ENCODE data around the gene SLC39A3. TPM values are rescaled to one million over a fixed set of nuclear protein-coding genes. Genes with fewer than 3 reads are reported as not detected.

SLC39A3 gene, protein sequence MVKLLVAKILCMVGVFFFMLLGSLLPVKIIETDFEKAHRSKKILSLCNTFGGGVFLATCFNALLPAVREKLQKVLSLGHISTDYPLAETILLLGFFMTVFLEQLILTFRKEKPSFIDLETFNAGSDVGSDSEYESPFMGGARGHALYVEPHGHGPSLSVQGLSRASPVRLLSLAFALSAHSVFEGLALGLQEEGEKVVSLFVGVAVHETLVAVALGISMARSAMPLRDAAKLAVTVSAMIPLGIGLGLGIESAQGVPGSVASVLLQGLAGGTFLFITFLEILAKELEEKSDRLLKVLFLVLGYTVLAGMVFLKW
- 20.4 TPM for total RNA-seq

GRCh38 chr19:2739602-2740313 lies at the start of gene SLC39A3:
Gene SLC39A3 (minus strand): TSS chr19:2740017. CDS start chr19:2737257, 2,760 bp downstream.
- DNase-seq, result peak; percentile 96

GRCh38 chr19:2788237-2788636 lies 48.4 kb upstream of the SLC39A3 start:
- DNase-seq, result no peak

- no peak for DNase-seq
Observed at GRCh38 chr19:2787115-2787514, 47.3 kb upstream of the SLC39A3 start.

DNA sequence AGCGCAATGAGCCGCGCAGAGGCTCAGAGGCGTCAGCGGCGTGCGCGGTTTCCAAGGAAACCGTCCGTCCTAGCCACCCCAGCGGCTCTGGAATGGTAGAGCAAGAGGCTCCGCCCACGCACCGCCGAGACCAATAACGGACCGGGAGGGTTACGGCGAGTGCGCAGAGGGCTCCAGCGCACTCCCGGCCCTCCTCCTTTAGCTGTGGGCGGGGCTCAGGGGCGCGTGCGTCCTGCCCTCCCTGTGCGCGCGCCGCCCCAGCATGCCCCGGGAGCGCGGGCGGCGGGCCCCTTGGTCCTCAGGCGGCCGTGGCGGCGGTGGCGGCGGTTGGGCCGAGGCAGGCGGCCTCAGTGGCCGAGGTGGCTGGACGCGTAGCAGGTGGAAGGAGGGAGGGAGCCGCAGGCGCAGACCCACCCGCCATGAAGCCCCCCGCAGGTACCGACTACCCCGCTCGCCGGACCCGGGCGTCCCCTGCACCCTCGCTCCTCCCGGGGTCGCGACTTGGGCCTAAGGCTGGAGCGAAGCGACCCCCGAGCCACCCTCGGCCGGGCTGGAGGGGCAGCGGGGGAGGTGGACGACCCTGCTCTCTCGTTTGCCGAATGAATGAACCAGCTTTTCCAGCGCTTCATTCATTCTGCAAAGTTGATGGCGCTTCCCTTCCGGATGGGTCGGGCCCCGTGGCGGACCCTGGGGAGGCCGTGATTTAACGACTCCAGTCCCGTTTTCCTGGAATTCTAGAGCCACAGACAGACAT lies 45.6 kb upstream of the SLC39A3 start, which contains the start of gene THOP1:
THOP1 (plus strand) TSS at position 260 of the 754 bp plus-strand sequence; CDS start at position 420, 160 bp downstream.
- peak; percentile 98 for DNase-seq

DNA sequence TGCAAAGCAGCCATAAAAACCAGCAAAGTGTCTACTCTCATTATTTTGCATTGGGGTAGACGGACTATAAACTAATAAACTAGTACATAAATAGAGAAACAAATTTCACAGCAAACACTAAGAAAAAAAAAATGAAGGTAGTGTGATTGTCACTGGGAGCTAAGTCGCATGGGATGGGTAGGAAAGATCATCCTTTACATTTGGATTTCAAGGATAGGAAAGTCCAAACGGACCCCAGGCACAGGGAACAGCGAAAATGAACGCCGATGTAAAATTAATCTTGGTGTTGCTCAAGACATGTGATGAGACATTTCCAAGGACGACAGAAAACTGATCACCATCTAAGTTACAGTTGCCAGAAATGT lies 43.9 kb upstream of the SLC39A3 start:
- no peak for DNase-seq

DNA sequence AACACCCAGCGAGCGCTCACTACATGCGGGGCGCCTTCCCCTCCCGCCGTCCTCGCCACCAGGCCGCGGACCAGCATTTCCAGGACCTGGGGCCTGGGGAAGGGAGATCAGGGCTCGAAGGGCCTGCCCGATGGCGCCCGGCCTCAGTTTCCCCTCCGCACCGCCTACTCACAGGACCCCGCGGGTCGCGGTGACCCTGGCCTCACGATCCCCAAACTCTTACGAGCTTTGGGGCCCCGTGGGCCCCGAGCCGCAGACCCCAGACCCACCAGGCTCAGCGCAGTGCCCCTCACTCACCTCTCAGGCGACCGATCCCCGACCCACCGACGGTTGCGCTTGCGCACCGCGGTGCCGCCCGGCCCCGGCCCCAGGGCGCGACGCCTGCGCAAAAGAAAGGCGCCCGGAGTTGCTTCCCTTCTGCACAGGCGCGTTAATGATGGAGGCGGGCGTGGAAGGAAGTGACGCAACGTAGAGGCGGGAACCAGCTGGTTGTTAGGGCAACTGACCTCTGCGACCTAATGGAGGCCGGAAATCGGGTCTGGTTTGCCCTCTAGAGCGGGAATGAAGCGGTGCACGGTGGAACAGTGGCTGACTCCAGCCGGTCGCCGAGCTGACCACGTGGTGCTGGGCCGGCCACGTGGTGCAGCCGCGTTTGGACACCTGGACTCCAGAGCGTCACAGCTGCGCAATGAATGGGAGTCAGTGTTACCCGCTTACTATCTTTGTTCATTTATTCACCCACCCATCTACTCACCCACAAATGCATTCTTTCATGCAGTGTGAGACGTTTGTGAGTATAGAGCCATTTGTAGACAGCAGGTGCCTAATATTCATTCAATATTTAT lies 43.3 kb upstream of the SLC39A3 start, which contains the start of gene SGTA:
SGTA (minus strand) TSS at position 338 of the 845 bp plus-strand sequence. CDS start 14,205 bp downstream, outside the sequence.
- DNase-seq, result peak; percentile 97

DNA sequence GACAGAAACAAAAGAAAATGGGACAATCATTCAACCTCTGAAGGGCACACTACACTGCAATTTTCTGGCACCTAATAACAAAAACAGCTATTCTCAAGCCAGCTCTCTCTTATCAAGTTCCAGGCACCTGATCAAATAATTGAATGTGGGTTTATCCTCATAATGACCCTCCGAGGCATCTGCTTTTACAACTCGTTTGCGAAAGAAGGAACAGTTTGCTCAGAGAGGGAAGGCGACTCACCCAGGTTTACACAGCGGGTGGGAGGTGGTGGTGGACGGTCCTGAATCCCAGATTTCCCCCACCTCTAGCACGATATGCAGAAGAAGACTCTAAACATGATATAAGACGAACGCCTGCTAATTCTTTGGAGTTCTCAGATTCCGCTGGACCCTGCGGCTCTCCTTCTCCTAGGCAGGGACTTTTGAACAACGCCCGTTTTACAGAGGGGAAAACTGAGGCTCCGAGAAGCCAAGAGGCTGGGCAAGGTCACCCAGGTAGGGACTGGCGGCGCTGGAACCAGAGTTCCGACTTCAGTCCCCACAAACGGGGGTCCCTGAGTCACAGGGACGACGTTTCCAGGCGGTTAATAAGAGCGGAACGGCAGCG lies 42.6 kb upstream of the SLC39A3 start:
- no peak for DNase-seq

DNA sequence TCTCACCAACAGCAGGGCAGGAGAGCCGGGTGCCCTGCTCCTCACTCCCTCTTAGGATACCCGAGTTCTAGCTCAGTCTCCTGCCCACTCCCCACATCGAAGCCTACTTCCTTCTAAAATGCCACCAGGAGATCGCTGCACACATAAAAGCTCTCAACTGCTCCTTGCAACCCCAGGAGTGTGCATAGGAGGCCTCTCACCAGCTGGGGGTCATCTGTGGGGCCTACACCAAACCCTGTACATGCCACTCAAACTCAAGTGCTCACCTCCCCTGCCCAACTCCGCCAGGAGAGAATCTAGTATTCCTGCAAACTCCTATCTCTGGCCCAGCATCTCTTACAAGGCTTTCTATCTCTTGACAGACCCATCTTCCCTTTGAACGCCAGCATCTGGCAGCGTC lies 40.5 kb upstream of the SLC39A3 start:
- no peak for DNase-seq

DNA sequence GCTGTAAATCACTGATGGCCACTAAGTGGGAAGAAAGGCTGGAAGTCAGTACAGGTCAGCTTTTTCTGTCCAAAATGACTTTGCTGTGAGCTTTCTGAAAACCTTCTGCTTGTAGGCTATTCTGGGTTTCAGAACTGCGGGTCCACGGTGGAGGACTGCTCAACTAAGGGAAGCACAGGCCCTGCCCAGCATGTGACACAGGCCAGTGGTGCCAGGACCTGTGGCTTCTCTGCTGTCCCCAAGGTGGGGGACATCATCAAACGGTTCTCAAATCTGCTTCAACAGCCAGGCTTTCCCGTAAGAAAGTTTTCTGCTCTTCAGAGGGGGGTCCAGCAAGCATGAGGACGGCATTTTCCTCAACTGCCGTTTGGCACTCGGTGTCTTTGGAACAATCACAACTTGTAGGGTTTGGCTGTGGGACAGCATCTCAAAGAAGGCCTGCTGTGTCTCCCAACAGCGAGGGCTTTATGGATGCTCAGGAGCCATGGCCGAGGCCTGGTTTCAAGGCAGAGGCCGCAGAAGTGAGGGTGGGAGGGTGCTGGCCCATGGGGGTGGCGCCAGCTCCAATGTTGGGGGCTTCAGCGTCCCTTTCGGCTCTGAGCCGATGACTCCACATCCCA lies 39.4 kb upstream of the SLC39A3 start:
- no peak for DNase-seq

DNA sequence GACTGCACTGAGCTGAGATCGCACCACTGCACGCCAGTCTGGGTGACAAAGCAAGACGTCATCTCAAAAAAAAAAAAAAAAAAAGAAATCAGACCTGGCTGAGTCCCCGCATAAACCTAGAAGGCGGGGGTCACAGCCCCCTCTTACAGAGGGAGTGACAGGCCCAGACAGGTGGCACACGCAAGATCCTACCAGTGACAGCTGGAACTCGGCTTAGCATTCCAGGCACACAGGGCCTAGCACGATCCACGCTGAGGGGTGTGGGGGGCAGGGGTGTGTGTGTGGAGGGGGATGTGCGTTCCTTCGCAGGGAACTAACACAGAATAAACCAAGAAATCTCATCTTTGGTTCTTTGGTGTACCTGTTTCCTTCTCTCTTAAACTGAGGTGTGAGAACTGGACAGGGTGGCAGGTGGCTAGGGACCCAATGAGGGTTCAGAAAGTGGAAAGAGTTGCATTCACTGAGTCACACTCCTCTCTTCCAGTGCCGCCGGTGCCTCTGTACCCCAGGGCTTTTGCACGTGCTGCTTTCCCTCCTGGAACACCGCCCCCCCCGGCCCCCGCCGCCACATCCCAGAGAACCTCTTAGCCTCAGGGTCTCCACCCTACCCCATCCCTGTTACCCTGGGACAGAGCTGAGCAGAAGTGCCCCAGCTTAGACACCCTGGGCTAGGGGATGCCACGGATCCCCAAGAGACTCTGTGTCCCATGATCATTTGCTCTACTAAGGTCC lies 38.3 kb upstream of the SLC39A3 start:
- no peak for DNase-seq

DNA sequence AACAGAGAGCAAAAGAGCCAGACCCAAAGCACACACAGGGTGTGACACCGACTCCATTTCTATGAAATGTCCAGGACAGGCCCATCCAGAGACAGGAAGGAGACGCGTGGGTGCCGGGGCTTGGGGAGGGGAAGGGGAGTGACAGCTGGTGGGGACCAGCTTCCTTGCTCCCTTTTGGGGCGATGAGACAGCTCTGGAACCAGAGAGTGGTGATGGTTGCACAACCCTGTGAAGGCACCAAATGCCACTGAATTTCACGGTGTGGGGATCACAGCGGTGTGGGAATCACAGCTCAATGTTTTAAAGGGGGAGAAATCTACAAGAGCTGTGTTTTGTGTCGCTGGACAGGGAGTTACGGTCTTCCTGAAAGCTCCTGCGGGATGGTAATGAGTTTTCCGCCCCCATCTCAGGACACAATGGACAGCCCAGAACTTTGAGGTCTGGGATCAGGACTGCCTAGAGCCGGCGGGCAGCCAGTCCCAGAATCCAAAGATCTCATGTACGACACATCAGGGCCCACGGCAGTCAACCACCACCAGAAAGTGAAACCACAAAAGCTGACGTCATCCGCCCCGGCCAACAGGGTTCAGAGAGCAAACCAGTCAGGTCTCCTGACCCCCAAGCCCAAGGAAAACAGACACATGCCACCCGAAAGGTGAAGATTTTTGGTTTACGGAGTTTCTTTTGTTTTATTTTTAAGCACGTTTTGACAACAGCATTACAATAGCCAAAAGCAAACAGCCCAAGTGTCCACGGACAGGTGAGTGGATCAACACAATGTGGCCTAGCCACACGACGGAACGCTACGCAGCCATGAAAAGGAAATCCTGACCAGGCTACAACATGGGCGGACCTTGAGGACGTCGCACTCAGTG lies 36.0 kb upstream of the SLC39A3 start:
- DNase-seq, result no peak

DNA sequence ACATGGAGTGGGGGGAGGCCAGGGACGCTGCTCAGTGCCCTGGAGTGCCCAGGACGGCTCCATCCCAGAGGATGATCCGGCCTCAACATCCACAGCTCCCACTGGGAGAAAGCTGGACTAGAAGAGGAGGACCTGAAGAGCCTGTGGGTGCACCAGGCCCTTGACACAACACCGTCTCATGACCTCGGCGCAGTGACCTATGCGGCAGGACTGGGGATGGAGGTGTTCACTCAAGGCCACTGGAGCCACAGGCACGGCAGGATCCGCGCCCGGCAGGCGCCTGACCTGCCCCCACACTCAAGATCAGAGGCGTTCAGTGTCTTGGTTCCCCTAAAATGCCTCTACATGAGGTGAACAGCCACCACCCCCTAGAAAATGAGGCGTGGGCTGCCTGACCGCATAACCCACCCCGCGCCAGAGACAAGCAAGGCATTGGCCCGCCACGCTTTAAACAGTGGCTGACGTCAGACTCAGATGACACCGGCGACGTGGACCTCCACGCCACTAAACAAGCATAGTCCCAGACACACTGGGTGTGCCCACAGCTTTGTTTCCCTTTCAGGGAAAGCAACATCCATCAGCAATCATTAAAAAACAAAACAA lies 35.2 kb upstream of the SLC39A3 start:
- no peak for DNase-seq

GRCh38 chr19:2774083-2774679 lies 34.4 kb upstream of the SLC39A3 start:
- no peak for DNase-seq

DNA sequence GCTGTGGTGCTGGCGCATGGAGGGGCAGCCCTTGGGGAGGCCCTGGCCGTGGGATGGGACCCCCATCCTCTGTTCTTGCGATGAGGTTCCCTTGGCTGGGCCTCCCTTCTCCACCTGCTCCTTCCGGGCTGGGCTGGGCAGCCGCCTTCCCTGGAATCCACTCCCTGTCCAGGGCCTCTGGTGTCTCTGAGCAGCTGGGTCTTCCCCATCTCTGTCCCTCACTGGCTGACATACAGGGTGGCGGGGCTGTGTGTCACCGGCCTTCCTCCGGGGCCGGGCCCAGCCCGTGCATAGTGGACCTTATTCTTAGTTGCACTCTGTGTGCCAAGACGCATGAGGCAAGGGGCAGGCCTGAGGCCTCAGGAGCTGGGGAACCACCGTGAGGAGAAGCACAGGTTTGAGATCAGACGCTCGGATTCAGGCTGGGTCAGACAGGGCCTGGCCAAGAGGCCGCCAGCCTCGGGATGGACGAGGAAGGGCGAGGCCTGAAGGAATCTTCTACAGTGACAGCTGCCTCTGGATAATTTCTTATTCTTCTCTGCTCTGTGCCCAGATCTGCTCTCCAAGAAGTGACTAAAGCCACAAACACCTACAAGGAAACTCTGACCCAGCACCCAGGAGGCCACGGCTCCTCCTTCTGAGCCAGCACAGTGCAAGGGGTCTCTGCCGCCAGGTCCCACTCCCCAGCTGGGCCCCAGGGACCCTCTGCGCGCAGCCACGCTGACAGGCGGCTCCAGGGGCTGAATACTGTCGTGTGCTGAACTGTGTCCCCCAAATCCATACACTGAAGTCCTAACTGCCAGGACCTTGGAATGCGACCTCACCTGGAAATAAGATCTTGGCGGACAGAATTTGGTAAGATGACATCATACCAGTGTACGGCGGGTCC lies 32.2 kb upstream of the SLC39A3 start:
- DNase-seq, result no peak

DNA sequence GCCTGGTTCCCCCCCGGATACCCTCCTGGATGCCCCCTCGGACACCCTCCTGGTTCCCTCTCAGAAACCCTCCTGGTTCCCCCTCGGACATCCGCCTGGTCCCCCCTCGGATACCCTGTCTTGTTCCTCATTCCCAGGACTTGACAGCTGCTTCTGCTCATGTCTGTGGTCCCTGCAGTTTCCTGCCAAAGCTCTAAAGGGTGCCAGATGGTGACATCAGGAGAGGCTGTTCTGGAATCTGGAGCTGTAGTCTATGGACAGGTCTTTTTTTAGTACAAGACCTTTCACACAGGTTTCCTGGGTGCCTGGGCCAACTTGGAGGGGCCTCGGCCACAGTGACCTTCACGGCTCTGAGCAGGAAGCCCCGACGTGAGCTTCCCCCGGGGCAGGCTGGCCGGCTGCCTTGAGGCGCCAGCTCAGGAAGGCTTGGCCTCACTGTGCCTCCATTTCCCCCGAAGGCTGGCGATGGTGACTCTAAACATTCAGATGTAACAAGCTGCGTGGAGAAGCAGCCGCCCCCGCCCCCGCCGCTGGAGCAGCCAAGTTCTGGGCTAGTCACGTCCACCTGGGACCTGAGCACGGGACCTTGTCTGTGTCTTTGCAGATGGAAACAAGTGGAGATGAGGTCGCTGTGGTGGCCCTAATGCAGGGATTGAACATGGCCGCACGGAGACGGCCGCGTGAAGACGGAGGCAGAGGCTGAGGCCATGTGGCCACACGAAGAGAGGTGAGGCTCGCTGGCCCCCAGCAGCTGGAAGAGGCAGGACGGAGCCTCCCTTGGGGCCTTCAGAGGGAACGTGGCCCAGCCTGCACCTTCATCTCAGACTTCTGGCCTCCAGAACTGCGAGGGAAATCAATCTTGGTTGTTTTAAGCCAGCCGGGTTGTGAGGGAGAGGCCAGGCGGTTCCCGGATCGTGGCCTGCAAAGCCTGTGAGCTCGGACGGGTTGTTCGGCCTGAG lies 30.5 kb upstream of the SLC39A3 start:
- no peak for DNase-seq

DNA sequence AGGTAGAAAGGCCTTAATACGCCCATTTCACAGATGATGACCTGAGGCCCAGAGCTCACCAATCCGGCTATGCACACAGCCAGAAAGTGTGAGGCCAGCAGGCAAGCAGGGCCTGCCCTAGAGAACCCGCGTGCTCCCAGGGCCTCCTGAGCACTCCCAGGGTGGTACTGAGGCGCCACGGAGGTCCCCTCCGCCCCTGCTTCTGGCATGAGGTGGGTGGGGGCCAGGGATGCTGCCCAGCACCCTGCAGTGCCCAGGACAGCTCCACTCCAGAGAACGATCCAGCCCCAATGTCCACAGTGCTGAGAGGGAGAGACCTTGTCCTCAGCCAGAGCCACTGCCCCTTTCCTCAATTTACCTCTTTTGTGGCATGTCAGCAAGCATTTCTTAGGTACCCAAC lies 29.4 kb upstream of the SLC39A3 start:
- no peak for DNase-seq
